HG03095 (cell line): ENCODE measurements around the gene UGP2.
"Not testable (repeated sequence)": the region's sequence is repeated elsewhere in the genome, so short reads cannot be mapped to it uniquely, and the experiment has no call there.

ENCODE experiments used
- ATAC-seq: cut with Tn5 transposase; IDR thresholded peaks from one replicate; pipeline ENCODE4 v1.9.1; 2021; ENCODE audit warnings: moderate library complexity; ENCODE audit not compliant: unreplicated experiment

Gene UGP2

DNA sequence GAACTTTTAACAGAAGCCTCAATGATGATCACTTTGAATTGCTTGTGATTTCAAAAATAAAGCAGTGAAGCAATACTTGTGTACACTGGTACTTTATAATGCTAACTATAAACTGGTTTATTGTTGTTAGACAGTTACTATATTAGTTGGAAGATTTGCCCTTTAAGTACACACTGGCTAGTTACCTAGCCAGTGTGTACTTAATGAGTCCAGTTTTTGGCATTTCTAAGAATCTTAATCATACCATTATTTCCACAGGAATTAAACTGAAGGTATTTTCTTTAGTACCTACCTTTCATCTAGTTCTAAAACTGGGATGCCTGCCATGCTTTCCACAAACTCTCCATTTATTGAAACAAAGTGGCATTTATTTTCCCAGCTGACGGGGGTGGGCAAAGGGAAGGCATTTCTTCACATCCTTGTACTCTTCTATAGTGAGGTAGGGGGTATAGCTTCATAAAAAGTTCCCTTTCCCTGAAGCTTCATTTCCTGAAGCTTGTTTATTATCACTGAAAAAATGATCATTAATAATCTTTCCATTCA lies 49.9 kb downstream of the UGP2 start:
- no peak for ATAC-seq

DNA sequence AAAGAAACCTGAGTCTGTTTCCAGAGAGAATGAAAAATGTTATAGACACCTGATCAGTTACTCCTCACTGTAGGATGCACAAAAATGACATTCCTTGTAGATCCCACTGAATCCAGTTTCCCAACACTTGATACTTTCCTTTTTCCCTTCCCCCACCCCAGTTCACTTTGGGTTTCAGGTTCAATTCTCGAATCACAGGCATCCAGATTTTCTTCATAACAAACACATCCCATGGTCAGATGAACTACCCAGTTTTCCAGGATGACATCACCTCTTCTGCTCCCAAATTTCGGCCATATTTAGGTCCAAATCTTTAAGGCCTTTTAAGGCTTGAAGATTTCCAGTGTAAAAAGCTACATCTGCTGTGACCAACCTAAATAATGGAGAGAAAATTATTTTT lies 51.5 kb downstream of the UGP2 start:
- no peak for ATAC-seq

DNA sequence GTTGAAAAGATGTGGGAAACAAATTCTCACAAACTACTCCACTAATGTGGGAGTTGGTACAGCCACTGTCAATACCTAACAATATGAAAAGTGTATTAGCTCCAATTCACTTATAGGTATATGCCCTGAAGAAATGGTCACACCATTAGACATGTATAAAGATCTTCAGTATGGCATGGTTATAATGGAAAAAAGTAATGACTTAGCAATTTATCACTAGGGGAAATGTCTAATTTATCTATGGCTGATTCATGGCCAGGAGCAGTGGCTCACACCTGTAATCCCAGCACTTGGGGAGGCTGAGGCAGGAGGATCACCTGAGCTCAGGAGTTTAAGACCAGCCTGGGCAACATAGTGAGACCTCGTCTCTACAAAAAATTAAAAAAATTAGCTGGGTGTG lies 52.5 kb downstream of the UGP2 start:
- no peak for ATAC-seq

GRCh38 chr2:63898839-63899238 lies 57.1 kb downstream of the UGP2 start:
- ATAC-seq, result no peak

DNA sequence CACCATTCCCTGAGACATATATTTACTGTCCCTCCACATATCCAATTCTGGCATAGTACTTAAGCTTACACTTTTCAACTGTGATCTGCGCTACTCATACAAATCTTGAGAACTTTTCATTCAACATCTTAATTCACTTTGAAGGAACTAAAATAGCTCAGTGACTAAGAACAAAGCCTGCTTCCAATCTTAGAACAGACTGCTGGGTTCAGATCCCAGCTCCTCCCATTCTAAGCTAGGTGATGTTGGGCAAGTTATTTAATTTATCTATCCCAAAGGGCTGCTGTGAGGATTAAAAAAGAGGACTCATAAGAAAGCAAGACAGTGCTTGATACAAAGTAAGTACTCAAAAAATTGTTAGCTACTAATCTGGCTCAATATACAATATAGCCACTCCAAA lies 57.9 kb downstream of the UGP2 start:
- no peak for ATAC-seq

DNA sequence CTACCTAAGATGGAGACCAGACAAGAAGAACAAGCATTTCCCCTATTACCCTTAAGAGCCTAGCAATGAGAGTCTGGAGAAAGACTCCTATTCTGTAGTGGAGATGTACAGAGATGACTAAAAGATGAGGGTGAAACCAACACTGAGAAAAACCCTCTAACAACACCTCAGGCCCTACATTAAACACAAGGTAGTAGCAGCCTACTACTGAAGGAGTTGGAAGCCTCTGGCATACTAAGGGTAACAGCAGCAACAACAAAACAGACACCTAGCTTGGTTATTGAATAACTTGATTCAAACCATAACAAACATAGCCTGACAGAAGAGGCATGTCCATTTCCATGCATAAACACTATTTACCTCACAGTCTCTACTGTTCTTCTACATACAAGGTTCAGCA lies 60.5 kb downstream of the UGP2 start:
- no peak for ATAC-seq

GRCh38 chr2:63903003-63903402 lies 61.3 kb downstream of the UGP2 start:
- no peak for ATAC-seq

- no peak for ATAC-seq
Measured at GRCh38 chr2:63914311-63914710, 72.6 kb downstream of the UGP2 start.

- ATAC-seq, result no peak
Measured at GRCh38 chr2:63926815-63927214, 85.1 kb downstream of the UGP2 start.

DNA sequence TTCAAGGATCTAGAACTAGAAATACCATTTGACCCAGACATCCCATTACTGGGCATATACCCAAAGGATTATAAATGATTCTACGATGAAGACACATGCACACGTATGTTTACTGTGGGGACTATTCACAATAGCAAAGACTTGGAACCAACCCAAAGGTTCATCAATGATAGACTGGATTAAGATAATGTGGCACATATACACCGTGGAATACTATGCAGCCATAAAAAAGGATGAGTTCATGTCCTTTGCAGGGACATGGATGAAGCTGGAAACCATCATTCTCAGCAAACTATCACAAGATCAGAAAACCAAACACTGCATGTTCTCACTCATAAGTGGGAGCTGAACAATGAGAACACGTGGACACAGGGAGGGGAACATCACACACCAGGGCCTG lies 90.4 kb downstream of the UGP2 start:
- ATAC-seq, result not testable (repeated sequence)
